ENCODE data around the gene SNAP91. TPM values are rescaled to one million over a fixed set of nuclear protein-coding genes. Genes with fewer than 3 reads are reported as not detected.

SNAP91 gene
- total RNA-seq, 1 experiment from 2014 or later: 1.3 TPM

DNA sequence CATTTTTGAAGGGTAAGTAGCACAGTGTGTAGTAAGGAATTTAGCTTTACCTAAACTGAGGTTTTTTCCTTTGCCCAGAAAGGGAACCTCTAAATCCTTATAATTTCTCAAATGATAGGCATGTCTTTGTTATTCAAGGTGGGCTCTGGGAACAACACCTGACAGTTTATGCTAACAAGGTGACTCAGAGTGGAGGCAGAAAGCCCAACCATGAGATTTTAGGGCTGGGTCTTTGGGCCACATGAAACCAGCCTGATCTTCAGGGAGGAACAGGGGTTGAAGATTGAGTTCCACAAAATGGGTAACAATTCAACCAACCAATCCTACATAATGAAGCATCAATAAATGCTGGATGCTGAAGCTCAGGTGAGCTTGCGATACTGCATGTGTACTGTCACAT, 149.9 kb downstream of the SNAP91 start:
- H3K14ac ChIP-seq (ENCODE audit: insufficient read depth, low read length): no peak overlapping the region
- H3K23me2 ChIP-seq (ENCODE audit: insufficient read length, low read depth, low read length, poor library complexity, severe bottlenecking): no peaks in the 10 kb centered on the region
- H3K79me1 ChIP-seq (ENCODE audit: insufficient read depth, low read depth, low read length, poor library complexity, severe bottlenecking): no peaks in the 10 kb centered on the region
- H3K4ac ChIP-seq (ENCODE audit: low read depth, low read length): no peak overlapping the region
- H2BK5ac ChIP-seq (ENCODE audit: insufficient read length, low read length): no peak overlapping the region
- H3K79me2 ChIP-seq (ENCODE audit: insufficient read depth, low read length): no peaks in the 10 kb centered on the region
- no peak overlapping the region for H2AFZ ChIP-seq (ENCODE audit: low read length)
- H2BK20ac ChIP-seq (ENCODE audit: low read depth, low read length, poor library complexity, severe bottlenecking): no peak overlapping the region
- H3K27me3 ChIP-seq (ENCODE audit: insufficient read depth, low read length): no peaks in the 10 kb centered on the region
- H3K23ac ChIP-seq (ENCODE audit: insufficient read length, low read depth, low read length): no peak overlapping the region
- peaks cover 2% of the 10 kb centered on the region; the same call in 1 of the 2 replicates for H3K4me1 ChIP-seq (ENCODE audit: insufficient read depth, low read length)
- no peak overlapping the region for H3K56ac ChIP-seq (ENCODE audit: insufficient read length, low read depth, low read length)
- TF ChIP-seq, protein P1, sequence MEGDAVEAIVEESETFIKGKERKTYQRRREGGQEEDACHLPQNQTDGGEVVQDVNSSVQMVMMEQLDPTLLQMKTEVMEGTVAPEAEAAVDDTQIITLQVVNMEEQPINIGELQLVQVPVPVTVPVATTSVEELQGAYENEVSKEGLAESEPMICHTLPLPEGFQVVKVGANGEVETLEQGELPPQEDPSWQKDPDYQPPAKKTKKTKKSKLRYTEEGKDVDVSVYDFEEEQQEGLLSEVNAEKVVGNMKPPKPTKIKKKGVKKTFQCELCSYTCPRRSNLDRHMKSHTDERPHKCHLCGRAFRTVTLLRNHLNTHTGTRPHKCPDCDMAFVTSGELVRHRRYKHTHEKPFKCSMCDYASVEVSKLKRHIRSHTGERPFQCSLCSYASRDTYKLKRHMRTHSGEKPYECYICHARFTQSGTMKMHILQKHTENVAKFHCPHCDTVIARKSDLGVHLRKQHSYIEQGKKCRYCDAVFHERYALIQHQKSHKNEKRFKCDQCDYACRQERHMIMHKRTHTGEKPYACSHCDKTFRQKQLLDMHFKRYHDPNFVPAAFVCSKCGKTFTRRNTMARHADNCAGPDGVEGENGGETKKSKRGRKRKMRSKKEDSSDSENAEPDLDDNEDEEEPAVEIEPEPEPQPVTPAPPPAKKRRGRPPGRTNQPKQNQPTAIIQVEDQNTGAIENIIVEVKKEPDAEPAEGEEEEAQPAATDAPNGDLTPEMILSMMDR (conservative IDR thresholded peaks at IDR 0.05): no peak
- no peak overlapping the region for H4K5ac ChIP-seq (ENCODE audit: insufficient read length, low read depth, low read length)
- no peaks in the 10 kb centered on the region for H4K20me1 ChIP-seq (ENCODE audit: control insufficient read depth, insufficient read depth, insufficient read length)
- no peak overlapping the region for H3K4me3 Mint-ChIP-seq
- H2AK5ac ChIP-seq (ENCODE audit: insufficient read length, low read length): no peak overlapping the region
- H3T11ph ChIP-seq (ENCODE audit: low read length): no peak overlapping the region
- no peaks in the 10 kb centered on the region; a peak in 1 of 7 replicates for H3K36me3 Mint-ChIP-seq (ENCODE audit: insufficient read depth in 1 of 3, low read depth in 3 of 3)
- peaks cover 2% of the 10 kb centered on the region; the same call in 1 of the 2 replicates for H3K27me3 Mint-ChIP-seq (ENCODE audit: low read depth)
- H3K18ac ChIP-seq (ENCODE audit: insufficient read length, low read depth, low read length): no peak overlapping the region
- no peak overlapping the region for H2BK15ac ChIP-seq (ENCODE audit: low read depth, low read length)
- H3K9me3 ChIP-seq (ENCODE audit: control insufficient read depth, low read depth, low read length): no peaks in the 10 kb centered on the region
- no peaks in the 10 kb centered on the region for H3K9me3 Mint-ChIP-seq
- no peak overlapping the region for H2BK12ac ChIP-seq (ENCODE audit: insufficient read length, low read depth, low read length)
- no peak overlapping the region for H3K27ac ChIP-seq (ENCODE audit: insufficient read length, low read depth, low read length)
- H3K9ac ChIP-seq (ENCODE audit: extremely low read depth, insufficient read length, low read length): no peak overlapping the region
- no peak overlapping the region for H2BK120ac ChIP-seq (ENCODE audit: low read depth, low read length, poor library complexity, severe bottlenecking)
- H4K8ac ChIP-seq (replicated peaks; ENCODE audit: insufficient read length, low read depth, low read length): no peak overlapping the region
- no peak for DNase-seq
- no peak overlapping the region for H3K4me2 ChIP-seq (ENCODE audit: insufficient read depth, insufficient read length, low read length)
- H3K27ac Mint-ChIP-seq: no peak overlapping the region
- no CpG with 5 or more reads among the region's 1 CpG for WGBS (ENCODE audit: extremely low coverage, insufficient read length, low lambda C conversion rate)
- peaks cover 12 to 17% of the 10 kb centered on the region in 2 experiments for H3K4me1 Mint-ChIP-seq
- no peak overlapping the region for H4K91ac ChIP-seq (ENCODE audit: insufficient read length, low read depth, low read length)
